Measurements from ENCODE around the gene CNTN2.

CNTN2 gene

GRCh38 chr1:205072286-205072685 lies 29.3 kb downstream of the CNTN2 start:
- in situ Hi-C loops (cut with MboI; ENCODE audit: low sequenced_read_pairs), result no loop called here

GRCh38 chr1:205072881-205073280 lies 29.9 kb downstream of the CNTN2 start:
- in situ Hi-C loops (cut with MboI; ENCODE audit: low sequenced_read_pairs), result no loop called here

GRCh38 chr1:205073511-205073910 lies 30.5 kb downstream of the CNTN2 start:
- in situ Hi-C loops (cut with MboI; ENCODE audit: low sequenced_read_pairs), result no loop called here

GRCh38 chr1:205074084-205074483 lies 31.1 kb downstream of the CNTN2 start:
- in situ Hi-C loops (cut with MboI; ENCODE audit: low sequenced_read_pairs), result no loop called here

GRCh38 chr1:205074513-205074912 lies 31.5 kb downstream of the CNTN2 start:
- in situ Hi-C loops (cut with MboI; ENCODE audit: low sequenced_read_pairs), result no loop called here

GRCh38 chr1:205075642-205076155 lies 32.7 kb downstream of the CNTN2 start:
- in situ Hi-C loops (cut with MboI; ENCODE audit: low sequenced_read_pairs), result no loop called here

GRCh38 chr1:205076245-205076761 lies 33.3 kb downstream of the CNTN2 start:
- in situ Hi-C loops (cut with MboI; ENCODE audit: low sequenced_read_pairs), result no loop called here

- in situ Hi-C loops (cut with MboI; ENCODE audit: low sequenced_read_pairs), result no loop called here
Measured at GRCh38 chr1:205077158-205077933, 34.3 kb downstream of the CNTN2 start.

- in situ Hi-C loops (cut with MboI; ENCODE audit: low sequenced_read_pairs), result no loop called here
Measured at GRCh38 chr1:205077934-205078311, 34.9 kb downstream of the CNTN2 start.

GRCh38 chr1:205082431-205082830 lies 39.4 kb downstream of the CNTN2 start:
- in situ Hi-C loops (cut with MboI; ENCODE audit: low sequenced_read_pairs), result no loop called here

GRCh38 chr1:205084360-205084759 lies 41.3 kb downstream of the CNTN2 start, which contains the start of gene TMEM81:
Gene TMEM81 (minus strand): TSS chr1:205084460. CDS start chr1:205084320, 140 bp downstream.
- in situ Hi-C loops (cut with MboI; ENCODE audit: low sequenced_read_pairs), result no loop called here

- in situ Hi-C loops (cut with MboI; ENCODE audit: low sequenced_read_pairs), result no loop called here
Measured at GRCh38 chr1:205088341-205088740, 45.3 kb downstream of the CNTN2 start.

GRCh38 chr1:205091043-205091740 lies 48.2 kb downstream of the CNTN2 start:
- in situ Hi-C loops (cut with MboI; ENCODE audit: low sequenced_read_pairs), result no loop called here

- in situ Hi-C loops (cut with MboI; ENCODE audit: low sequenced_read_pairs), result no loop called here
Measured at GRCh38 chr1:205095422-205095821, 52.4 kb downstream of the CNTN2 start.

GRCh38 chr1:205098242-205098641 lies 55.2 kb downstream of the CNTN2 start:
- in situ Hi-C loops (cut with MboI; ENCODE audit: low sequenced_read_pairs), result no loop called here

- in situ Hi-C loops (cut with MboI; ENCODE audit: low sequenced_read_pairs), result no loop called here
Measured at GRCh38 chr1:205102404-205102803, 59.4 kb downstream of the CNTN2 start.

- in situ Hi-C loops (cut with MboI; ENCODE audit: low sequenced_read_pairs), result no loop called here
Measured at GRCh38 chr1:205107327-205107726, 64.3 kb downstream of the CNTN2 start.

- in situ Hi-C loops (cut with MboI; ENCODE audit: low sequenced_read_pairs), result no loop called here
Measured at GRCh38 chr1:205108464-205108863, 65.5 kb downstream of the CNTN2 start.

- in situ Hi-C loops (cut with MboI; ENCODE audit: low sequenced_read_pairs), result no loop called here
Measured at GRCh38 chr1:205109269-205109668, 66.3 kb downstream of the CNTN2 start.

- in situ Hi-C loops (cut with MboI; ENCODE audit: low sequenced_read_pairs), result no loop called here
Measured at GRCh38 chr1:205109711-205110110, 66.7 kb downstream of the CNTN2 start.

GRCh38 chr1:205111354-205111753 lies 68.3 kb downstream of the CNTN2 start:
- in situ Hi-C loops (cut with MboI; ENCODE audit: low sequenced_read_pairs), result no loop called here

GRCh38 chr1:205118752-205119151 lies 75.7 kb downstream of the CNTN2 start:
- in situ Hi-C loops (cut with MboI; ENCODE audit: low sequenced_read_pairs), result no loop called here
